Stimulated activated CD4-positive, alpha-beta T cell treated with anti-CD3 and anti-CD28 coated beads, TNF-alpha, amount 100 ng/mL, for 24 hours (primary cell): ENCODE results near the gene BMP8A.

Source experiments
- DNase-seq, 3 experiments: peaks; one replicate each; pipeline ENCODE4 v3.0.0-alpha.2; 2020; ENCODE audit warnings: low read depth in 3 of 3

BMP8A gene

GRCh38 chr1:39571178-39571483 lies 79.7 kb downstream of the BMP8A start:
- no peak for DNase-seq

GRCh38 chr1:39572379-39573096 lies 81.1 kb downstream of the BMP8A start:
- DNase-seq: no peak

GRCh38 chr1:39573097-39573465 lies 81.6 kb downstream of the BMP8A start:
- DNase-seq: no peak

- no peak for DNase-seq
Observed at GRCh38 chr1:39573736-39574624, 82.5 kb downstream of the BMP8A start.

GRCh38 chr1:39574646-39575045 lies 83.2 kb downstream of the BMP8A start:
- DNase-seq: no peak
